A549 treated with GW870086 at 1 μM for 4 hours (cell line): ENCODE measurements around the gene TSNAX. TPM values are rescaled to one million over a fixed set of nuclear protein-coding genes. Genes with fewer than 3 reads are reported as not detected.

Experiments used
- total RNA-seq: library from RNA; stranded (reverse); fragments of 200-300 nt; extraction: Qiagen RNA extraction; gene quantifications from 5 replicates; pipeline ENCODE4 v1.2.3, GENCODE V29; 2022; ENCODE audit warnings: low read depth

TSNAX gene, protein sequence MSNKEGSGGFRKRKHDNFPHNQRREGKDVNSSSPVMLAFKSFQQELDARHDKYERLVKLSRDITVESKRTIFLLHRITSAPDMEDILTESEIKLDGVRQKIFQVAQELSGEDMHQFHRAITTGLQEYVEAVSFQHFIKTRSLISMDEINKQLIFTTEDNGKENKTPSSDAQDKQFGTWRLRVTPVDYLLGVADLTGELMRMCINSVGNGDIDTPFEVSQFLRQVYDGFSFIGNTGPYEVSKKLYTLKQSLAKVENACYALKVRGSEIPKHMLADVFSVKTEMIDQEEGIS
- 29.3 to 48.4 TPM (median 40.8 TPM) in 5 replicates for total RNA-seq

DNA sequence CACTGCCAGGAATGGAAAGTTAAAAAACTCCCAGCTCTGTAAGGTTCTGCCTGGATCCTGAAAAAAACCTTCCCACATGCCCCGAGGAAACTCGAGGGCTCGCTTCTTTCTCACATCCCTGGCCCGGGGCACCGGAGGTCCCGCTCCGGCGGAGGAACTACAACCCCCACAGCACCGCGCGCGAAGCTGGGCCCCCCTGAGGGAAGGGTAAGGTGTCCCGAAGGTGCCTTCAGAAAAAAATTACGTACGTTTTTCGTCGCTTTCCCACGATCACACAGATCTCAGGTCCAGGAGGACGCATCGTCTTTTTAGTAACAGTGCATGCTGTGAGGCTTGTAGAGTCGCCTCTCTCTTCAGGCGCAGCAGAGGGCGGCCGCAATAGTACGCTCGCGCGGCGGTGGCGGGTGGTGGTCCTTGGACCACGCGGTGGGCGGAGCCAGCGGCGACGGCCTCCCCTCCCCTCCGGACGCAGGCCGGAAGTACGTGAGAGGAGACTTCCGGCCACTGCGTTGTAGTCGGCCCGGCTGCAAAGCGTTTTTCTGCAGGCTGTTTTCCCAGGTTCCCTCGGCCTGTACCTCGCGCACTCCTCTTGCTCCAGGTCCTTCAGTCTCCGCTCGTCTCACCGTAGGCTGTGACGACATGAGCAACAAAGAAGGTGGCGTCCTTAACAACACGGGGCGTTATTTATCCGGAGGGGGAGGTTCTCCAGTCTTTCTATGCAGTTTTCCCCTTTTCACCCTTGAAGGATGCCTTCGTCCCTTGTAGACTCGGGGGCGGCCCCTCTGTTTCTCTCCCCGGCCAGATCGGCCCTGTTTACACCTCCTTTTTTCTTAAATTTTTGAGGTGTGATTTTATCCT is at the start of gene TSNAX:
TSNAX (plus strand) TSS at position 498 of the 858 bp plus-strand sequence; CDS start at position 640, 142 bp downstream.

Other genes starting within 250 kb of the TSNAX start
- 6.9 to 10.3 TPM (median 9.5 TPM) in 5 replicates for gene EXOC8, start 190.8 kb upstream of the TSNAX start, total RNA-seq
- 11.4 to 15.1 TPM (median 14.6 TPM) in 5 replicates for gene SPRTN, start 190.4 kb upstream of the TSNAX start, total RNA-seq
- 50.8 to 66.6 TPM (median 61.8 TPM) in 5 replicates for gene EGLN1, start 106.4 kb upstream of the TSNAX start, total RNA-seq
- gene DISC1, start 98.1 kb downstream of the TSNAX start, total RNA-seq, result 0.21 to 0.39 TPM (median 0.30 TPM) in 5 replicates